Femur (tissue), 1 donor: ENCODE measurements around the gene USB1.
"Not testable (repeated sequence)": the region's sequence is repeated elsewhere in the genome, so short reads cannot be mapped to it uniquely, and the experiment has no call there.

ENCODE experiments used
- DNase-seq: peaks from one replicate; pipeline ENCODE4 v3.0.0-alpha.2; 2017

USB1 gene

GRCh38 chr16:57970970-57971369 lies 30.2 kb upstream of the USB1 start, which contains the start of gene CNGB1:
Gene CNGB1 (minus strand): TSS chr16:57971128. CDS start chr16:57967286, 3,842 bp downstream.
- no peak for DNase-seq

GRCh38 chr16:57971848-57972247 lies 29.4 kb upstream of the USB1 start:
- DNase-seq = no peak

GRCh38 chr16:57972306-57972705 lies 28.9 kb upstream of the USB1 start:
- no peak for DNase-seq

GRCh38 chr16:57976331-57976796 lies 24.8 kb upstream of the USB1 start:
- DNase-seq = no peak

GRCh38 chr16:57977418-57978069 lies 23.7 kb upstream of the USB1 start:
- DNase-seq = no peak

- DNase-seq = not testable (repeated sequence)
Measured at GRCh38 chr16:57978070-57978465, 23.1 kb upstream of the USB1 start.

- no peak for DNase-seq
Measured at GRCh38 chr16:57979006-57979585, 22.1 kb upstream of the USB1 start.

- no peak for DNase-seq
Measured at GRCh38 chr16:57981636-57982035, 19.6 kb upstream of the USB1 start.

GRCh38 chr16:57982385-57982784 lies 18.8 kb upstream of the USB1 start:
- DNase-seq = no peak

GRCh38 chr16:57984443-57985203 lies 16.6 kb upstream of the USB1 start:
- peak; percentile 89 for DNase-seq

GRCh38 chr16:57985204-57986181 lies 15.7 kb upstream of the USB1 start:
- no peak for DNase-seq

GRCh38 chr16:57986196-57986595 lies 15.0 kb upstream of the USB1 start:
- DNase-seq = no peak

GRCh38 chr16:57987441-57988177 lies 13.6 kb upstream of the USB1 start:
- DNase-seq = no peak

GRCh38 chr16:57988929-57989328 lies 12.3 kb upstream of the USB1 start:
- no peak for DNase-seq

- DNase-seq = no peak
Measured at GRCh38 chr16:57991551-57992059, 9.6 kb upstream of the USB1 start.

GRCh38 chr16:57992084-57992483 lies 9.1 kb upstream of the USB1 start:
- no peak for DNase-seq

- no peak for DNase-seq
Measured at GRCh38 chr16:57993438-57993837, 7.8 kb upstream of the USB1 start.

GRCh38 chr16:57993897-57994296 lies 7.3 kb upstream of the USB1 start:
- peak; percentile 12 for DNase-seq

- no peak for DNase-seq
Measured at GRCh38 chr16:57994361-57994760, 6.8 kb upstream of the USB1 start.

- DNase-seq = peak; percentile 53
Measured at GRCh38 chr16:57994778-57995177, 6.4 kb upstream of the USB1 start.

GRCh38 chr16:57995721-57996405 lies 5.3 kb upstream of the USB1 start:
- DNase-seq = no peak
